ENCODE data around the gene PIEZO1.

Gene PIEZO1

DNA sequence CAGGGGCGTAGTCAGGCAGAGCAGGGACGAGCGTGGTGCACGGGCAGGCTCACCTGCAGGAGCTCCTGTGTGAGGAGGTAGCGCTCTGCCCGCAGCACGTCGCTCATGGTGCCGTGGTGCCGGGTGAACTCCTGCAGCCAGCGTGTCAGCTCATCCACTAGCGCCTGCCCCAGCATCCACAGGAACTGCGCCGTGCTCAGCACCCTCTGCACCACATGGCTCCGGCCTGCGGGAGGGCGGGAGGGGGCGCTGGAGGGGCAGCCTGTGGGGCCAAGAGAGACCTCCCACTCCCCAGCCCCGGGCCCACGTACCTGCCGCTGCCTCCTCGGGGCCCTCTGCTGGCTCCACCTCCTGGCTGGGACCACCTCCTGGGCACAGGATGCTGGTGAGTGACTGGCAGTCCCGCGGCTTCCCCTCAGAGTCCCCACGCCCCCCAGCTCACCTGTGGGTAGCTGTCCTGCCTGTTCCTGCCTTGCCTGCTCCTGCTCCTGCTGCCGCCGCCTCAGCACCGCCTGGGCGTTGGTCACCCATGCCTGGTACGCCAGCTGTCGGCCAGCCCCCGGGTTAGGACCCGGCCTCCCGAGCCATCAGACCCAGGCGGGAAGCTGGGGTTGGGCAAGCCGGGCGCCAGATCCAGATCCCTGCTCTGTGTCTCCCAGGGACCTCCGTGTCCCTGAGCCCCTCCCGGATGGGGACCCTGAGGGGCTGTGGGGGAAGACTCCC lies 62.1 kb downstream of the PIEZO1 start:
- no peak for TF ChIP-seq GATA1 (IDR thresholded peaks at IDR 0.05; ENCODE audit: low read depth, low read length)
- TF ChIP-seq POLR2A (IDR thresholded peaks at IDR 0.05; ENCODE audit: low read length): no peak
- no peak for DNase-seq

GRCh38 chr16:88721815-88722755 lies 62.9 kb downstream of the PIEZO1 start:
- TF ChIP-seq POLR2A (IDR thresholded peaks at IDR 0.05; ENCODE audit: low read length) (no peak), GATA1 (IDR thresholded peaks at IDR 0.05; ENCODE audit: low read depth, low read length) (no peak)
- no peak for DNase-seq

- TF ChIP-seq POLR2A (IDR thresholded peaks at IDR 0.05; ENCODE audit: low read length) (no peak), GATA1 (IDR thresholded peaks at IDR 0.05; ENCODE audit: low read depth, low read length) (no peak)
Measured at GRCh38 chr16:88721236-88721635, 63.8 kb downstream of the PIEZO1 start.

DNA sequence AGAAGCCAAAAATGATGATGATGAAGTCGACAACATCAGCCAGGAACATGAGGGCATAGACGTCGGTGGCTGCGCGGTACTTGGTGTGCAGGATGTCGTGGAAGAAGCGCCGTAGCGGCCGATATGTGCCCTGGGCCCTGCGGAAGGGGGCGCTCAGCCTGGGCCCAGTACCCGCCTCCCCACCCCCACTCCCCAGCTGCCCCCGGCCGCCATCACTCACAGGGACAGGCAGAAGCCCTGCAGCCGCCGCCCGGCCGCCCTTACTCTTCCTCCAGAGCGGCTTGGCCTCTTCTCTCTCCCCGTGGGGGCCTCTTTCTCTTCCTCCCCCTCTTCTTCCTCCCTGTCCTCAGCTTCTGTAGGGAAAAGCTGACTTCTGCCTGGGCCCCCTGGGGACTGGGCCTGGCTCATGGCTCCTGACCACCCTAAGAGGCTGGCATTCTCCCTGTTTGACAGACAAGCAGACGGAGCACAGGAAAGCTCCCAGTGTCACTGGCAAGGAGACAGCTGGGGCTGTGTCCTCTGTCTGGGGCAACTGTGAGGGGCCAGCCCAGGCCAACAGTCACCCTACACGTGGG lies 64.5 kb downstream of the PIEZO1 start:
- TF ChIP-seq GATA1 (IDR thresholded peaks at IDR 0.05; ENCODE audit: low read depth, low read length) (no peak), POLR2A (IDR thresholded peaks at IDR 0.05; ENCODE audit: low read length) (no peak)
- DNase-seq: no peak

More at GRCh38 chr16:88721236-88721635, 63.8 kb downstream of the PIEZO1 start:
- DNase-seq: no peak

GRCh38 chr16:88719933-88720296 lies 65.1 kb downstream of the PIEZO1 start:
- TF ChIP-seq GATA1 (IDR thresholded peaks at IDR 0.05; ENCODE audit: low read depth, low read length): no peak
- no peak for TF ChIP-seq POLR2A (IDR thresholded peaks at IDR 0.05; ENCODE audit: low read length)

GRCh38 chr16:88719267-88719932 lies 65.6 kb downstream of the PIEZO1 start:
- DNase-seq: no peak
- no peak for TF ChIP-seq POLR2A (IDR thresholded peaks at IDR 0.05; ENCODE audit: low read length)
- no peak for TF ChIP-seq GATA1 (IDR thresholded peaks at IDR 0.05; ENCODE audit: low read depth, low read length)

More at GRCh38 chr16:88719933-88720296, 65.1 kb downstream of the PIEZO1 start:
- DNase-seq: no peak

- TF ChIP-seq POLR2A (IDR thresholded peaks at IDR 0.05; ENCODE audit: low read length) (no peak), GATA1 (IDR thresholded peaks at IDR 0.05; ENCODE audit: low read depth, low read length) (no peak)
- DNase-seq: no peak
Measured at GRCh38 chr16:88718178-88718577, 66.8 kb downstream of the PIEZO1 start.

DNA sequence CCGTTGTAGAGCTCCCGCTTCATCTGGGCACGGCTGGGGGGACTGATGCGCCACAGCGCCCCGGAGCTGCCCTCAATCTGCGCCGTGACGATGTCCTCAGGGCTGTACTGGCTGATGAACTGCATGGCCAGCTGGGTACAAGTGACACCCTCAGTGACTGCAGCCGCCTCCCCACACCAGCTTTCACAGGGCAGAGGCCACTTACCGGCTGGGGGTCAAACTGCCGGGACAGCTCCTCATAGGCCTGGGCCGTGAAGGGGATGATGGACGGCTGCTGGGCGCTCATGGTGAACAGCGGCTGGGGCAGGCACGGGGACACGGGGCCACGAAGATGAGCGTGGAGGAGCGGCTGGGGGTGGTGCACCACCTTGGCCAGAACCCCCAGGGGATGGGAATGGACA lies 68.4 kb downstream of the PIEZO1 start:
- TF ChIP-seq GATA1 (IDR thresholded peaks at IDR 0.05; ENCODE audit: low read depth, low read length) (no peak), POLR2A (IDR thresholded peaks at IDR 0.05; ENCODE audit: low read length) (no peak)
- DNase-seq: no peak

DNA sequence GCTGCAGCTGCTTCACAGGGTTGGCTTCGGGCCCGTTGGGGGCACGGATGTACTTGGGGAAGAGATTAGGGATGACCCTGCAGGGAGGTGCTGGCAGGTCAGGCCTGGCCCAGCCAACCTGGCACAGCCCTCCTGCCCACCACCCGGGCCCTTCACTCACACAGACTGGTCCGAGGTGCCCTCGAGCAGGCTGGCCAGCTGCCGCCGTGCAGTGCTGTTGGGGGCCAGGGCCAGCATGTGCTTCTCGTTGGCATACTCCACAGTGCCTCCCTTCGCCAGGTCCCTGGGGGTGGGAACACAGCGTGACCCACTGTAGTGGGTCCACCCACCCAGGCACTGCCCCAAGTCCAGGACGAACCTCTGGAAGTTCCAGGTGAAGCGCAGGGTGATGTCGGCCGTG lies 68.8 kb downstream of the PIEZO1 start:
- no peak for TF ChIP-seq POLR2A (IDR thresholded peaks at IDR 0.05; ENCODE audit: low read length)
- no peak for DNase-seq

GRCh38 chr16:88715312-88716190 lies 69.5 kb downstream of the PIEZO1 start:
- TF ChIP-seq POLR2A (IDR thresholded peaks at IDR 0.05; ENCODE audit: low read length) (no peak), GATA1 (IDR thresholded peaks at IDR 0.05; ENCODE audit: low read depth, low read length) (no peak)
- no peak for DNase-seq

DNA sequence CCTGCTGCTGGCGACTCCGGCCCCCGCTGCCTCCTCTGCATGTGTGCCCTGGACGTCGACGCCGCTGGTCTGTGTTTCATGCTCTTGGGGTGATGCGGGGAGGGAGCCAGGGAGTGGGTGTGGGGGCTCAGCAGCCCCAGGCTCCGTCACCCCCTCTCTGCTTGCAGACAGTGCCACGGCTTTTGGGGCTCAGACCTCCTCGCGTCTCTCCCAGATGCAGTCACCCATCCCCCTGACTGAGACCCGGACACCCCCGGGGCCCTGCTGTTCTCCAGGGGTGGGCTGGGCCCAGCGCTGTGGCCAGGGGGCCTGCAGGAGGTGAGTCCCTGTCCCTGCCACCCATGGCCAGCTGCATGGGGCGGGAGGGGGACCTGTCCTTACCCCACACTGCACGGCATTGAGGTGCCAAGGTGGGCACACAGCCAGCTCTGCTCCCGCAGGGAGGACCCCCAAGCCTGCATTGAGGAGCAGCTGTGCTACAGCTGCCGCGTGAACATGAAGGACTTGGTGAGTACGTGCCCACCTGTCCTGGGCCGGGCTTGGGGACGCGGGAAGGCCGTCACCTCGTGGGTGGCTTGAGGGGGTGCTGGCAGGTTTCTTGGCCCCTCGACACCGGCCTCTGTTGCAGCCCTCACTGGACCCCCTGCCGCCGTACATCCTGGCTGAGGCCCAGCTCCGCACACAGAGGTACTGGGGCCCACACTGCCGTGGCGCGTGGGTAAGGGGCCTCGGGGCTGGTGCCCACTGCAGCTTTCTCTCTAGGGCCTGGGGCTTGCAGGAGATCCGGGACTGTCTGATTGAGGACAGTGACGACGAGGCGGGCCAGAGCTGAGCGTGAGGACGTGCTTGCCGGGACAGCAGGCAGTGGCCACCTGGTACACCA lies 70.4 kb downstream of the PIEZO1 start:
- no peak for DNase-seq
- no peak for TF ChIP-seq POLR2A (IDR thresholded peaks at IDR 0.05; ENCODE audit: low read length)
- no peak for TF ChIP-seq GATA1 (IDR thresholded peaks at IDR 0.05; ENCODE audit: low read depth, low read length)
